ENCODE data around the gene TTF1. TPM values are rescaled to one million over a fixed set of nuclear protein-coding genes. Genes with fewer than 3 reads are reported as not detected.
A peak's percentile ranks its signal among the peaks of the same experiment; 100 is the strongest.

The TTF1 gene
- total and polyA plus RNA-seq, 10 of the 15 experiments (the other 5 are each of a cell fraction or from before 2014, with no cell fraction given) = 11.3 to 25.5 (median 16.0) TPM

DNA sequence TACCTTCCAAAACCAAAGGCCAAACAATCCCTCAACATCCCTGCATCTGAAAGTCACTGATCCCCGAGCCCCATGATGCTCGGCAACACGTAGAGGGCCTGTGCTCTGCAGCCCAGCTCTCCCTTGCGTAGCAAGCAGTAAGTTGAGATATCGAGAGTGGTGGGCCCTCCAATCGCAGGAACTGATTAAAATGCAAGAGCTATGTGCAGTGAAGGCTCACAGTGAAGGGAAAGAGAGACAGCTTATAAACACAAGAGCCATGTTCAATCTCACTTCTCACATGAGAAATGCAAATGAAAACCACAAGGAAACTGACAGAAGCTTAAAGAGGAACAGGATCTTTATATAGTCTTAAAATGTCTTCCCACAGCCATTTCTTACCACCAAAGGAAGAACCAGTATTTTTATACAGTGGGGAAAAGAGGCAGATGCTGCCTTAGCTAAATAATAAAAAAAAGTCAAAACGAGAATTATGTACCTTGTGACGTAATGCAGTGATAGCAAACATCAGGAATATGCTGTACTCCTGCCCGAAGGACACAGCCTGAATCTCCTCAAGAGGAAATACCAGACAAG is 24.6 kb downstream of the TTF1 start (continued):
- TF ChIP-seq E4F1 (IDR thresholded peaks at IDR 0.05; ENCODE audit: borderline replicate concordance, partially characterized antibody) = no peak
- TF ChIP-seq CHD2 (IDR thresholded peaks at IDR 0.05; ENCODE audit: borderline replicate concordance, low read depth, low read length) = peak; percentile 54; the same call in 1 of the 2 replicates
- peak; percentile 98 for TF ChIP-seq RUNX3 (IDR thresholded peaks at IDR 0.05; ENCODE audit: low read length)
- TF ChIP-seq CHD4 (IDR thresholded peaks at IDR 0.05) = no peak
- TF ChIP-seq DPF2 (IDR thresholded peaks at IDR 0.05) = peak; percentile 50; the same call in 1 of the 2 replicates
- TF ChIP-seq, protein P1, sequence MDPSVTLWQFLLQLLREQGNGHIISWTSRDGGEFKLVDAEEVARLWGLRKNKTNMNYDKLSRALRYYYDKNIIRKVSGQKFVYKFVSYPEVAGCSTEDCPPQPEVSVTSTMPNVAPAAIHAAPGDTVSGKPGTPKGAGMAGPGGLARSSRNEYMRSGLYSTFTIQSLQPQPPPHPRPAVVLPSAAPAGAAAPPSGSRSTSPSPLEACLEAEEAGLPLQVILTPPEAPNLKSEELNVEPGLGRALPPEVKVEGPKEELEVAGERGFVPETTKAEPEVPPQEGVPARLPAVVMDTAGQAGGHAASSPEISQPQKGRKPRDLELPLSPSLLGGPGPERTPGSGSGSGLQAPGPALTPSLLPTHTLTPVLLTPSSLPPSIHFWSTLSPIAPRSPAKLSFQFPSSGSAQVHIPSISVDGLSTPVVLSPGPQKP (IDR thresholded peaks at IDR 0.05; ENCODE audit: low read depth, low read length) = no peak
- no peak; the same call in 1 of the 2 replicates for TF ChIP-seq MTA3 (IDR thresholded peaks at IDR 0.05; ENCODE audit: borderline replicate concordance, low read length)
- TF ChIP-seq REST (IDR thresholded peaks at IDR 0.05; ENCODE audit: low read depth, low read length) = no peak
- TF ChIP-seq TBL1XR1 (IDR thresholded peaks at IDR 0.05; ENCODE audit: low read depth, low read length) = peak; percentile 93
- peak; percentile 29 for TF ChIP-seq JUNB (IDR thresholded peaks at IDR 0.05)
- TF ChIP-seq, protein P2, sequence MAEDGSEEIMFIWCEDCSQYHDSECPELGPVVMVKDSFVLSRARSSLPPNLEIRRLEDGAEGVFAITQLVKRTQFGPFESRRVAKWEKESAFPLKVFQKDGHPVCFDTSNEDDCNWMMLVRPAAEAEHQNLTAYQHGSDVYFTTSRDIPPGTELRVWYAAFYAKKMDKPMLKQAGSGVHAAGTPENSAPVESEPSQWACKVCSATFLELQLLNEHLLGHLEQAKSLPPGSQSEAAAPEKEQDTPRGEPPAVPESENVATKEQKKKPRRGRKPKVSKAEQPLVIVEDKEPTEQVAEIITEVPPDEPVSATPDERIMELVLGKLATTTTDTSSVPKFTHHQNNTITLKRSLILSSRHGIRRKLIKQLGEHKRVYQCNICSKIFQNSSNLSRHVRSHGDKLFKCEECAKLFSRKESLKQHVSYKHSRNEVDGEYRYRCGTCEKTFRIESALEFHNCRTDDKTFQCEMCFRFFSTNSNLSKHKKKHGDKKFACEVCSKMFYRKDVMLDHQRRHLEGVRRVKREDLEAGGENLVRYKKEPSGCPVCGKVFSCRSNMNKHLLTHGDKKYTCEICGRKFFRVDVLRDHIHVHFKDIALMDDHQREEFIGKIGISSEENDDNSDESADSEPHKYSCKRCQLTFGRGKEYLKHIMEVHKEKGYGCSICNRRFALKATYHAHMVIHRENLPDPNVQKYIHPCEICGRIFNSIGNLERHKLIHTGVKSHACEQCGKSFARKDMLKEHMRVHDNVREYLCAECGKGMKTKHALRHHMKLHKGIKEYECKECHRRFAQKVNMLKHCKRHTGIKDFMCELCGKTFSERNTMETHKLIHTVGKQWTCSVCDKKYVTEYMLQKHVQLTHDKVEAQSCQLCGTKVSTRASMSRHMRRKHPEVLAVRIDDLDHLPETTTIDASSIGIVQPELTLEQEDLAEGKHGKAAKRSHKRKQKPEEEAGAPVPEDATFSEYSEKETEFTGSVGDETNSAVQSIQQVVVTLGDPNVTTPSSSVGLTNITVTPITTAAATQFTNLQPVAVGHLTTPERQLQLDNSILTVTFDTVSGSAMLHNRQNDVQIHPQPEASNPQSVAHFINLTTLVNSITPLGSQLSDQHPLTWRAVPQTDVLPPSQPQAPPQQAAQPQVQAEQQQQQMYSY (CRISPR knock-in tag; IDR thresholded peaks at IDR 0.05) = no peak
- no peak for TF ChIP-seq SREBF1 (IDR thresholded peaks at IDR 0.05; ENCODE audit: low read length)
- TF ChIP-seq RAD21 (IDR thresholded peaks at IDR 0.05; ENCODE audit: insufficient read depth, low read depth, low read length) = no peak
- peak; percentile 85; the same call in 1 of the 2 replicates for TF ChIP-seq MEF2A (IDR thresholded peaks at IDR 0.05; ENCODE audit: insufficient read depth, low read depth, low read length)
- 0 out of 2 replicates have a peak, but pooled peaks have one; percentile 57 for TF ChIP-seq NBN (IDR thresholded peaks at IDR 0.05)
- TF ChIP-seq EED (IDR thresholded peaks at IDR 0.05; ENCODE audit: low read depth) = peak; percentile 39; the same call in 1 of the 2 replicates
- TF ChIP-seq HDGF (IDR thresholded peaks at IDR 0.05) = no peak
- TF ChIP-seq PAX5 (IDR thresholded peaks at IDR 0.05; ENCODE audit: borderline replicate concordance, low read depth, low read length) = no peak
- no peak for TF ChIP-seq EGR1 (IDR thresholded peaks at IDR 0.05; ENCODE audit: borderline replicate concordance in 1 of 2, low read depth in 2 of 2, low read length in 2 of 2)
- no peak; the same call in 1 of the 2 replicates for TF ChIP-seq MTA2 (IDR thresholded peaks at IDR 0.05; ENCODE audit: low read depth)
- TF ChIP-seq RAD51 (IDR thresholded peaks at IDR 0.05) = no peak

Data from GM12878 (cell line).